ENCODE results near the gene NUDT21.
"Not testable (repeated sequence)": the region's sequence is repeated elsewhere in the genome, so short reads cannot be mapped to it uniquely, and the experiment has no call there.

Gene NUDT21

DNA sequence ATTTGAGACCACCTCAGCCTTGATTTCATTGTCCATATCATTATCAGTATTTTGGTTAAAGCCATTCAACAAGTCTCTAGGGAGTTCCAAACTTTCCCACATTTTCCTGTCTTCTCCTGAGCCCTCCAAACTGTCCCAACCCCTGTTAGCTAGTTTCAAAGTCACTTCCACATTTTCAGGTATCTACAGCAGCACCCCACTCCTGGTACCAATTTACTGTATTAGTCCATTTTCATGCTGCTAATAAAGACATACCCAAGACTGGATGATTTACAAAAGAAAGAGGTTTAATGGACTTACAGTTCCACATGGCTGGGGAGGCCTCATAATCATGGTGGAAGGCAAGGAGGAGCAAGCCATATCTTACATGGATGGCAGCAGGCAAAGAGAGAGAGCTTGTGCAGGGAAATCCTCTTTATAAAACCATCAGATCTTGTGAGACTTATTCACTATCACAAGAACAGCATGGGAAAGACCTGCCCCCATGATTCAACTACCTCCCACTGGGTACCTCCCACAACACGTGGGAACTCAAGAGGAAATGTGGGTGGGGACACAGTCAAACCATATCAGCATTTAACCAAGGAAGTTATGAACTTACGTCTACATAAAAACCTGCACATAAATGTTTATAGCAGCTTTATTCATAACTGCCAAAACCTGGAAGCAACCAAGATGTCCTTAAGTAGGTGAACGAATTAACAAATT is 70.2 kb downstream of the NUDT21 start:
- not testable (repeated sequence) for DNase-seq (ENCODE audit: low read depth in 2 of 2)
